Measurements from ENCODE around the gene C21orf58. TPM values are rescaled to one million over a fixed set of nuclear protein-coding genes. Genes with fewer than 3 reads are reported as not detected.

The C21orf58 gene
- total RNA-seq, 1 experiment from 2014 or later: 10.8 TPM

DNA sequence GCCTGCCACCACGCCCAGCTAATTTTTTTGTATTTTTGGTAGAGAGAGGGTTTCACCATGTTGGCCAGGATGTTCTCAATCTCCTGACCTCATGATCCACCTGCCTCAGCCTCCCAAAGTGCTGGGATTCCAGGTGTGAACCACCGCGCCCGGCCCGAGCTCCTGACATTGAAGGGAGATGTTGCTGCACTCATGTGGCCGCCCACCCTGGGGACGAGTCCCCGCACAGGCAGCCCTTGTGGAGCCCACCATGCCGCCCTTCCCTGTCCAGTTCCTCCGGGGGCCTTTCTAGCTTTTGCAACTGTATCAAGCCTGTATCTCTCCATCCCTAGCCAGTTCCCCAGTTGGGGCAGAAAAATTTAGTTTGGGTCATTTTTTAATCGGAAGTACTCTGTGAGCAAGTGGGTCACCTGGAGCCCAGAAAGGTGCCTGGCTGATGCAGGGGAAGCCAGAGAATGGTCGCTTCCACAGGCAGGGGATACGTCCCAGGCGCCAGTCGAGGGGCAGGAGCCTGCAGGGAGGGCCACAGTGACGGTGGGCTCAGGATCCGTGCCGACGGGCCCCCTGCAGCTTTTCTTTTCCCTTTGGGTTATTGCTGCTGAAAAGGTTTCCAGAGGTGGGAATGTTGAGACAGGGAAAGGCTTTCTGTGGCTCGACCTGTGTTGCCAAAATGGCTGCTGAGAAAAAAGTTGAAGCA is 20.7 kb upstream of the C21orf58 start (continued):
- TF ChIP-seq, protein P1, sequence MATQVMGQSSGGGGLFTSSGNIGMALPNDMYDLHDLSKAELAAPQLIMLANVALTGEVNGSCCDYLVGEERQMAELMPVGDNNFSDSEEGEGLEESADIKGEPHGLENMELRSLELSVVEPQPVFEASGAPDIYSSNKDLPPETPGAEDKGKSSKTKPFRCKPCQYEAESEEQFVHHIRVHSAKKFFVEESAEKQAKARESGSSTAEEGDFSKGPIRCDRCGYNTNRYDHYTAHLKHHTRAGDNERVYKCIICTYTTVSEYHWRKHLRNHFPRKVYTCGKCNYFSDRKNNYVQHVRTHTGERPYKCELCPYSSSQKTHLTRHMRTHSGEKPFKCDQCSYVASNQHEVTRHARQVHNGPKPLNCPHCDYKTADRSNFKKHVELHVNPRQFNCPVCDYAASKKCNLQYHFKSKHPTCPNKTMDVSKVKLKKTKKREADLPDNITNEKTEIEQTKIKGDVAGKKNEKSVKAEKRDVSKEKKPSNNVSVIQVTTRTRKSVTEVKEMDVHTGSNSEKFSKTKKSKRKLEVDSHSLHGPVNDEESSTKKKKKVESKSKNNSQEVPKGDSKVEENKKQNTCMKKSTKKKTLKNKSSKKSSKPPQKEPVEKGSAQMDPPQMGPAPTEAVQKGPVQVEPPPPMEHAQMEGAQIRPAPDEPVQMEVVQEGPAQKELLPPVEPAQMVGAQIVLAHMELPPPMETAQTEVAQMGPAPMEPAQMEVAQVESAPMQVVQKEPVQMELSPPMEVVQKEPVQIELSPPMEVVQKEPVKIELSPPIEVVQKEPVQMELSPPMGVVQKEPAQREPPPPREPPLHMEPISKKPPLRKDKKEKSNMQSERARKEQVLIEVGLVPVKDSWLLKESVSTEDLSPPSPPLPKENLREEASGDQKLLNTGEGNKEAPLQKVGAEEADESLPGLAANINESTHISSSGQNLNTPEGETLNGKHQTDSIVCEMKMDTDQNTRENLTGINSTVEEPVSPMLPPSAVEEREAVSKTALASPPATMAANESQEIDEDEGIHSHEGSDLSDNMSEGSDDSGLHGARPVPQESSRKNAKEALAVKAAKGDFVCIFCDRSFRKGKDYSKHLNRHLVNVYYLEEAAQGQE (IDR thresholded peaks at IDR 0.05; ENCODE audit: low read depth): no peak
- no peak for TF ChIP-seq FOSL1 (IDR thresholded peaks at IDR 0.05; ENCODE audit: low read depth)
- no peak for TF ChIP-seq SP1 (IDR thresholded peaks at IDR 0.05; ENCODE audit: low read depth)
- TF ChIP-seq EGR1 (IDR thresholded peaks at IDR 0.05; ENCODE audit: low read depth): no peak
- TF ChIP-seq EZH2phosphoT487 (IDR thresholded peaks at IDR 0.05; ENCODE audit: borderline replicate concordance): no peak
- TF ChIP-seq YY1 (IDR thresholded peaks at IDR 0.05; ENCODE audit: extremely low read depth, insufficient replicate concordance, low read depth, low read length): no peak
- TF ChIP-seq, protein P2, sequence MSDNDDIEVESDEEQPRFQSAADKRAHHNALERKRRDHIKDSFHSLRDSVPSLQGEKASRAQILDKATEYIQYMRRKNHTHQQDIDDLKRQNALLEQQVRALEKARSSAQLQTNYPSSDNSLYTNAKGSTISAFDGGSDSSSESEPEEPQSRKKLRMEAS (IDR thresholded peaks at IDR 0.05): no peak
- no peak for TF ChIP-seq TCF7L2 (IDR thresholded peaks at IDR 0.05; ENCODE audit: borderline replicate concordance, extremely low read depth, insufficient read depth, insufficient read length)
- no peak for TF ChIP-seq POLR2AphosphoS5 (IDR thresholded peaks at IDR 0.05; ENCODE audit: low read depth, low read length)

DNA sequence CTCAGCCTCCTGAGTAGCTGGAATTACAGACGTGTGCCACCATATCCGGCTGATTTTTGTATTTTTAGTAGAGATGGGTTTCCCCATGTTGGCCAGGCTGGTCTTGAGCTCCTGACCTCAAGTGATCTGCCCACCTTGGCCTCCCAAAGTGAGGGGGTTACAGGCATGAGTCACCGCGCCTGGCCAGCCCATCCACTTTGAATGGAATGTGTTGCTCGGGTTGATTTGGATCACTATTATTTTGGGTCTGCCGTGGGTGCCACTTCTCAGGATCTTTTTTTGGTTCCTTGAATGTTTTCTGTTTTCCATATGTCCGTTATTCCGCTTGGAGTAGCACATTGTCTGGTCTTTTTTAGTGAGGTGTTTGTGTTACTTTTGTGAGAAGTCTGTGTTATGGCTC is 17.3 kb upstream of the C21orf58 start:
- CTCF ChIA-PET: no interaction called here
- H3K4me3 ChIP-seq (replicated peaks in 1 of 2; ENCODE audit: low read depth in 1 of 2, low read length in 2 of 2): no peak overlapping the region
- POLR2A ChIA-PET: no interaction called here

More for the DNA sequence above, 17.3 kb upstream of the C21orf58 start:
- no peaks in the 10 kb centered on the region for H3K9me2 ChIP-seq (ENCODE audit: insufficient read depth)
- RAD21 ChIA-PET (ENCODE audit: low non-redundant PET in 1 of 2, low total read pairs in 2 of 2, uncharacterized antibody in 2 of 2, unreplicated experiment in 2 of 2): no interaction called here
- H3K36me3 ChIP-seq (ENCODE audit: control insufficient read depth in 1 of 2, insufficient read depth in 2 of 2, low read length in 2 of 2): peaks cover 10 to 15% of the 10 kb centered on the region in 2 experiments; a peak in 3 of 4 replicates
- ATAC-seq (no peak), DNase-seq (ENCODE audit: low read depth, low spot score) (no peak)
- no peak overlapping the region for H2AFZ ChIP-seq (ENCODE audit: low read depth, low read length, poor library complexity, severe bottlenecking)
- no peaks in the 10 kb centered on the region for H3K4me1 ChIP-seq (ENCODE audit: control insufficient read depth in 1 of 2, insufficient read depth in 2 of 2, low read length in 2 of 2)
- intact Hi-C loops (cut with micrococcal nuclease): no loop called here
- no peak overlapping the region for H3K4me2 ChIP-seq (ENCODE audit: low read length)
- H4K20me1 ChIP-seq (ENCODE audit: insufficient read depth): no peaks in the 10 kb centered on the region
- H3K9me3 ChIP-seq (ENCODE audit: control insufficient read depth in 1 of 2, insufficient read depth in 1 of 2, low read depth in 1 of 2, low read length in 2 of 2): no peaks in the 10 kb centered on the region
- H3K27ac ChIP-seq (ENCODE audit: low read depth, low read length): no peak overlapping the region
- no TSS peak for BruUV-seq (replicated peaks)
- H3K27me3 ChIP-seq (ENCODE audit: insufficient read depth, low read length): no peaks in the 10 kb centered on the region
- peaks cover 58% of the 10 kb centered on the region for H3K79me2 ChIP-seq (ENCODE audit: insufficient read depth, low read length)
- TF ChIP-seq ZFX (IDR thresholded peaks at IDR 0.05): no peak
- TF ChIP-seq, protein P2 (IDR thresholded peaks at IDR 0.05): no peak
- TF ChIP-seq EGR1 (IDR thresholded peaks at IDR 0.05; ENCODE audit: low read depth): no peak
- TF ChIP-seq ZNF274 (IDR thresholded peaks at IDR 0.05; ENCODE audit: low read depth, low read length): no peak
- no peak for TF ChIP-seq CBX3 (IDR thresholded peaks at IDR 0.05; ENCODE audit: low read depth)
- TF ChIP-seq TCF7L2 (IDR thresholded peaks at IDR 0.05; ENCODE audit: borderline replicate concordance, extremely low read depth, insufficient read depth, insufficient read length): no peak
- no peak overlapping the region for H3K9ac ChIP-seq (ENCODE audit: low read length)
